Mammary epithelial cell (primary cell): ENCODE data around the gene ZNF76.

ENCODE experiments used
- EZH2 ChIP-seq: IDR thresholded peaks from 2 replicates; pipeline ENCODE4 v1.6.1; 2012; ENCODE audit warnings: low read length, inconsistent platforms, borderline replicate concordance
- TF ChIP-seq, protein P1 (sequence below), 2 donors: IDR thresholded peaks in 1 of 2; conservative IDR thresholded peaks in 1 of 2; 2 replicates each; pipeline ENCODE4 v1.5.1; 2011 to 2012; ENCODE audit warnings: inconsistent platforms in 2 of 2, low read length in 2 of 2, mild to moderate bottlenecking in 2 of 2, control low read depth in 1 of 2, low read depth in 1 of 2; ENCODE audit not compliant: insufficient read depth in 1 of 2; ENCODE audit errors: extremely low read depth in 1 of 2

GRCh38 chr6:35238843-35239289 lies 20.7 kb upstream of the ZNF76 start:
- TF ChIP-seq, protein P1, sequence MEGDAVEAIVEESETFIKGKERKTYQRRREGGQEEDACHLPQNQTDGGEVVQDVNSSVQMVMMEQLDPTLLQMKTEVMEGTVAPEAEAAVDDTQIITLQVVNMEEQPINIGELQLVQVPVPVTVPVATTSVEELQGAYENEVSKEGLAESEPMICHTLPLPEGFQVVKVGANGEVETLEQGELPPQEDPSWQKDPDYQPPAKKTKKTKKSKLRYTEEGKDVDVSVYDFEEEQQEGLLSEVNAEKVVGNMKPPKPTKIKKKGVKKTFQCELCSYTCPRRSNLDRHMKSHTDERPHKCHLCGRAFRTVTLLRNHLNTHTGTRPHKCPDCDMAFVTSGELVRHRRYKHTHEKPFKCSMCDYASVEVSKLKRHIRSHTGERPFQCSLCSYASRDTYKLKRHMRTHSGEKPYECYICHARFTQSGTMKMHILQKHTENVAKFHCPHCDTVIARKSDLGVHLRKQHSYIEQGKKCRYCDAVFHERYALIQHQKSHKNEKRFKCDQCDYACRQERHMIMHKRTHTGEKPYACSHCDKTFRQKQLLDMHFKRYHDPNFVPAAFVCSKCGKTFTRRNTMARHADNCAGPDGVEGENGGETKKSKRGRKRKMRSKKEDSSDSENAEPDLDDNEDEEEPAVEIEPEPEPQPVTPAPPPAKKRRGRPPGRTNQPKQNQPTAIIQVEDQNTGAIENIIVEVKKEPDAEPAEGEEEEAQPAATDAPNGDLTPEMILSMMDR (conservative IDR thresholded peaks at IDR 0.05 in 1 of 2, IDR thresholded peaks at IDR 0.05 in 1 of 2; ENCODE audit: extremely low read depth in 1 of 2, insufficient read depth in 1 of 2, low read depth in 1 of 2, low read length in 2 of 2) = no peak
- no peak for TF ChIP-seq EZH2
